DLD1 (cell line): ENCODE data around the gene ALKBH7.

Experiments used
- in situ Hi-C: cut with HindIII; loops from 2 replicates; pipeline ENCODE4 v1.10.0; 2017; ENCODE audit warnings: low sequenced_read_pairs

The ALKBH7 gene

GRCh38 chr19:6362351-6362801, 10.2 kb upstream of the ALKBH7 start:
- in situ Hi-C loops: no loop called here

GRCh38 chr19:6364353-6364752, 8.2 kb upstream of the ALKBH7 start:
- in situ Hi-C loops: no loop called here

DNA sequence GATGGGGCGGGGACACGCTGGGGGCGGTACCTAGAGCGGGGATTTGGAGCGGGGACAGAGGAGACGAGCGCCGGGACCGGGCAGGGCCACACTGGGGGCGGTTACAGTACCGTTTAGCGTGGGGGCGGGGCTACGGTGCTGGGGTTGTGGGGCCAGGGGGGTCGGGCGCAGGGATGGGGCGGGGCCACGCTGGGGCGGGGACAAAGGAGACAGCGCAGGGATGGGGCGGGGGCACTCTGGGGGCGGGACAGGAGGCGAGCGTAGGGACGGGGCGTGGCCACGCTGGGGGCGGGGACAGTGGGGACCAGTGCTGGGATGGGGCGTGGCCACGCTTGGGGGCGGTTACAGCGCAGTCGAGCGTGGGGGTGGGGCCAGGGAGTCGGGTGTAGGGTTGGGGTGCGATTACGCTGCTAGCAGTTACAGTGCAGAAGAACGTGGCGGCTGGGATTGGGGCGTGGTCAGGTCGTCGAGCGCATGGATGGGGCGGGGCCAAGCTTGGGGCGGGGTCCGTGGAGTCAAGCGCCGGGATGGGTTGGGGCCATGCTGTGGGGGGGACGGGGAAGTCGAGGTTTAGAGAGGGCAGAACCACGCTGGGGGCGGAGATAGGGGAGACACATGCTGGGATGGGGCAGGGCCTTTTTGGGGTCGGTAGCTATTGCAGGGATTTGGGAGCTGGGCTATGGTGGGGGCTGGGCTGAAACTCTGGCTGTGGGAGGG, 660 bp downstream of the ALKBH7 start:
- in situ Hi-C loops: no loop called here

GRCh38 chr19:6373813-6374108, 1.2 kb downstream of the ALKBH7 start:
- in situ Hi-C loops: no loop called here

DNA sequence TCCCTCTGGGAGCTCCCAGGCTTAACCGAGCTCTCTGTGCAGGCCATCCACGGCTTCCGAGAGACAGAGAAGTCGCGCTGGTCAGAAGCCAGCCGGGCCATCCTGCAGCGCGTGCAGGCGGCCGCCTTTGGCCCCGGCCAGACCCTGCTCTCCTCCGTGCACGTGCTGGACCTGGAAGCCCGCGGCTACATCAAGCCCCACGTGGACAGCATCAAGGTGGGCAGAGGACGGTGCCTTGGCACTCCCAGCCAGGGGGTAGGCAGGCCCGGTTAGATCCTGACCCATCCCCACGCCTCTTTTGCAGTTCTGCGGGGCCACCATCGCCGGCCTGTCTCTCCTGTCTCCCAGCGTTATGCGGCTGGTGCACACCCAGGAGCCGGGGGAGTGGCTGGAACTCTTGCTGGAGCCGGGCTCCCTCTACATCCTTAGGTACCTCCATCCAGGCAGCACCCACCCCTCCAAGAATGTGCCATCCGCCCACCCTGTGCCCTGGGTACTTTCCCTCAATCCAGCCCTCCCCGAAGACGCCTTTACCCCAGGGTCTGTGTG, 1.6 kb downstream of the ALKBH7 start:
- in situ Hi-C loops: no loop called here

DNA sequence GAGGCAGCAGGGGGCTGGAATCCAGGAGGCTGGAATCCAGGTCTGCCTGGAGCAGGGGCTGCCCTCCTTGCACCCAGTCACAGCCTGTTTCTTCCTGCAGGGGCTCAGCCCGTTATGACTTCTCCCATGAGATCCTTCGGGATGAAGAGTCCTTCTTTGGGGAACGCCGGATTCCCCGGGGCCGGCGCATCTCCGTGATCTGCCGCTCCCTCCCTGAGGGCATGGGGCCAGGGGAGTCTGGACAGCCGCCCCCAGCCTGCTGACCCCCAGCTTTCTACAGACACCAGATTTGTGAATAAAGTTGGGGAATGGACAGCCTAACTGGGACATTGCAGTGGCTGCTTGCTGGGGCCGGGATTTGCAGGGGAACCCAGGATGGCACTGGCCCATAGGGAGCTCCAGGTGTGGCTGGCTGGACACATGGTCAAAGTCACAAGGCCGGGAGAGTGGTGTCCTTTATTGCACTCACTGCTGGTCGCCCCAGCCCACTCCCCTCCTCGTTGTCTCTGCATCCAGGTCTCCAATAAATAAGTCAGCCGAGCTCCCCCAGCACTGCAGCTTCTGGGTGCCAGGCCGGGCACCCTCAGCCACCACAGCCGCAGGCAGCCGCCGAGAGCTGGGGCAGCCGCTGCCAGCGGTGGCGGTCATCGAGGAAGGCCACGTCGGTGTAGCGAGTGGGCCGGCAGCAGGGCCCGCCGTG, 2.3 kb downstream of the ALKBH7 start:
- in situ Hi-C loops: no loop called here

GRCh38 chr19:6375411-6376010, 2.9 kb downstream of the ALKBH7 start, which contains the start of gene PSPN:
Gene PSPN (minus strand): TSS chr19:6375933. CDS start chr19:6375849, 84 bp downstream.
- in situ Hi-C loops: no loop called here

DNA sequence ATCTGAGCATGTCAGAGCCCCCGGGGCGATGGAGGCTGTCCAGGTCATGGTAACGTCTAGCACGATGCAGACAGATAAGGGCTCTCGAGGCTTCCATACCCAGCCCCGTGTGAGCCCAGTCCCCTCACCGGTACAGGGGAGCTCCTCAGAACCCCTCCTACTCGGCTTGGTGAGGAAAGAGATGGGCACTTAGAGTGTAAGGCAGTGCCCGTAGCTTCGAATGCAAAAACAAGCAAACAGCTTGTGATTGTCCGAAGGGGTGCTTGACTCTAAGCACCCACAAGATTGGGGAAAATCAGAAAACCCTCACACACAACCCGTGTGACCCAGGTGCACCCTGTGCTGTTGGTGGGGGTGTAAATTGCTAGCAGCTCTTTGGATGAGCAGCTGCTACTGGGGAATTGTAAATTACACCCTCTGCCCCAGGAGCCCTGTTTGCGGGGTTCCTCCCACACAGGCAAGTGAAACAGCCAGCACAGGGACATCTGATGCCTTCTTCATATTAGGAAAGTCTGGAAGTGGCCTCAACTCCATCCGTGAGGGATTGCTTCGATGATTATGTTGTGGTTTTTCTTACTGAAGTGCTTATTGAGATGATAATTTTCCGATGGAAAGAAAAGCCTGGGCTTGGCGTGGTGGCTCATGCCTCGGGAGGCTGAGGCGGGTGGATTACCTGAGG, 4.1 kb downstream of the ALKBH7 start:
- in situ Hi-C loops: no loop called here

DNA sequence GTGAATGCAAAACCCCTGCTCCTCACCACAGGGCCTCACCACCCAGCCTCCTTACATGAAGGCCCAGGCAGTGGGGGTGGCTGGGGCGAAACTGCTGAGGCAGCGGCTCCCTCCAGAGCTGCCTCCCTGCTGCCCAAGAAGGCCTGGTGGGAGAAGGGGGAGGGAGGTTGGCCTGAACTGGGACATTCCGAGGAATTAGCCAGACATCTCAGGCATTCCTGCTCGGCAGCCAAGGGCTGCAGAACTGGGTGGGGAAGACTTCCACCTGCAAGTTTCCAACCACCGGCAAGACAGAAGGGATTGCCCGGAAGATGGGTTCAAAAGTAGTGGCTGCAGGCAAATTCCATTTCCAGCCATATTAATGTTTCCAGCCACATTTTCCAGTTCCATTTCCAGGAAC, 5.4 kb downstream of the ALKBH7 start:
- in situ Hi-C loops: no loop called here

DNA sequence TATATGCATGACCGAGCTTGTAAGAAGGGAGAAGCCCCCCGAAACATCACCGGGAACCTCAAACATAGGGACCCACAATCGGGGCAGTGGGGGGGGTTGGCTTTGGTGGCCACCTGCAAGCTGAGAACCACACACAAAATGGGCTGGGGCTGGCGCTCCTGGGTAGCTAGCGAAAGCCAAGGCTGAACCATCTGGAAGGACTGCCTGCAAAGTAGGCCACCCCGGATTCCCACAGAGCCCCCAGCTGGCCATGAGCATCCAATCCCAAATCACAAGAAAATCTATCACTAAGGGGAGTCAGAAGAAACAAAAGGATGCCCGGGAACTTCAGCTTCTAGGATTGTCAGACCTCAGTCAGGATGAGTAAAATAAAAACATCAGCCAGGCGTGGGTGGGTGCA, 5.9 kb downstream of the ALKBH7 start:
- in situ Hi-C loops: no loop called here

DNA sequence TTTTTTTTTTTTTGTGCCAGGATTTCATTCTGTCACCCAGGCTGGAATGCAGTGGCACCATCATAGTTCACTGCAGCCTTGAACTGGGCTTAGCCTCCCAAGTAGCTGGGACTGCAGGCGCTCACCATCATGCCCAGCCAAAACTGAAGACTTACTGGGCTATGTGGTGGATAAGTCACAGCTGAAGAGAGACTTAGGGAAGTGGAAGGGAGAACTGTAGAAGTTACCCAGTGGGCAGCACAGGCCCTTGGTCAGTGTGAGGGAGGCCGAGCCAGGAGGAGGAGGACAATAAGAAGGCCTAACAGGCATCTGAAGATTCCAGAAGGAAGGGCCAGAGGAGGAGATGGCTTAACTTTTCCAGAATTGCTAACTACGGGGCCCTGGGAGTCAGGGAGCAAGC, 7.2 kb downstream of the ALKBH7 start:
- in situ Hi-C loops: no loop called here

- in situ Hi-C loops: no loop called here
Measured at GRCh38 chr19:6381030-6381750, 8.6 kb downstream of the ALKBH7 start.

DNA sequence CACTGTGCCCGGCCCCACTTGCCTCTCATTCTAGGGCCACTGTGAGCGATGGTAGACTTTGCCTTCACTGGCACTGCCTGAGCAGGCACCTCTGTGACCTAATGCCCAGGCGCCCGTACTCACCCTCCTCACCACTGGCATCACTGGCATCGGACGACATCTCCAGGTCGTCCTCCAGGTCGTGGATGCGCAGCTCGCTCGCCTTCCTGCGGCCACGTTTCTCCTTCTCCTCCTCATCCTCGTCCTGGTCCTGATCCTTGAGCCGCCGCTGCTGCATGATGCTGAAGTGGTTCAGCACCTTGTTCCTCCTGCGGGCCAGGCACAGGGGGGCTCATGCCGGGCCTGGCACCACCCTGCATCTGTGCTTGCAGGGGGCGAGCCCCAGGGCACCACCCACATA, 10.6 kb downstream of the ALKBH7 start:
- in situ Hi-C loops: no loop called here

GRCh38 chr19:6384381-6384780, 11.8 kb downstream of the ALKBH7 start:
- in situ Hi-C loops: no loop called here

DNA sequence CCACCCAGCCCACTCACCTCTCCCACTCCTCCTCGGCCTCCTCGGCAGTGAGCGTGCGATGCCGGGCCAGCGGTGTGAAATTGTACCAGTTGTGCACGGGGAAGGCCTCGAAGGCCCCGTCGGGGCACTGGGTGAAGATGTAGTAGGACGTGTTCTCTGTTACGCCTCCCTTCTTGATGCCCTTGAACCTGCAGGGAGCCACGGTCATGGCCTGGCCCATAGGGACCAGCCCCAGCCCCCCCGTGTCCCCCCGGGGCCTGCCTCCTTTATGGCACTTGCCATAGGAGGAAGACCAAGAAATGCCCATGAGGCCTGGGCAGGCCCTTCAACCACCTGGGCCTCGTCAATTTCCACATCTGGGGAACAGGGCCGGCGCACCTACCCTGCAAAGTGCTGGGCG, 14.8 kb downstream of the ALKBH7 start:
- in situ Hi-C loops: no loop called here

DNA sequence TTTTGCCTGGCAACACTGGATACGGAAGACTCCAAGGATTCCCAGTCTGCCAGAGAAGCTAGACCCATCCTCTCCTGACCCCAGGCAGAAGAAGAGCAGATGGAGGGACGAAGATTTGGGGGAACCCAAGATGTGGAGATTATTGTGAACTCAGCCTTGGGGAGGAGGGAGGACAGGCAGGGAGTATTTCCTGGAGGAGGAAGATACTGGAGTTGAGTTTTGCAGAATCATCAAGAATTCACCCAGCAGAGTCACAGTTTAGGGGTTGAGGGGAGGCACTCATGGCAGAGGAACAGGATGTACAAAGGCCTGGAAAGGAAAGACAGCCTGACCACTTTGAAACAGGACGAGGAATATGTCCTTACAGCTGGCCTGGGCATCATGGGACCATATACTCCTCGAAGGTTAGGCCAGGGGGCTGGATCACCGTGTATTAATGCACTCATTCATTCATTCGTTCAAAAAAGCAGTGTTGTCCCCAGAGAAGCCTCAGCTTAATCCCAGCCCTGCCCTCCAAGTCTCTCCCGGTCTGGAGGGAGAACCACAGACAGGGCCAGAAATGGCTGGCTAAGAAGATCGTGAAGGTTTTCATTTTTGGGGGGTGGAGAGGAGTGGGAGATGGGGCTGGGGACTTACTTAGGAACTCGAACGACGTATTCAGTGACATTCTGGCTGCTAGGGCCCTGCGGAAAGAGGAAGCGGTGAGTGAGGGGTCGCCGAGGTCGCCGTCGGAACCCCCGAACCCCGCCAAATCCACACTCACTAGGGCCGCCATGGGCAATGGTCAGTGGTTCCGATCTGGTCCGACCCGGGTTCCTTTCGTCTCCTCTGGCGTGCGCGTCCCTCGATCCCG, 19.9 kb downstream of the ALKBH7 start:
- in situ Hi-C loops: no loop called here

DNA sequence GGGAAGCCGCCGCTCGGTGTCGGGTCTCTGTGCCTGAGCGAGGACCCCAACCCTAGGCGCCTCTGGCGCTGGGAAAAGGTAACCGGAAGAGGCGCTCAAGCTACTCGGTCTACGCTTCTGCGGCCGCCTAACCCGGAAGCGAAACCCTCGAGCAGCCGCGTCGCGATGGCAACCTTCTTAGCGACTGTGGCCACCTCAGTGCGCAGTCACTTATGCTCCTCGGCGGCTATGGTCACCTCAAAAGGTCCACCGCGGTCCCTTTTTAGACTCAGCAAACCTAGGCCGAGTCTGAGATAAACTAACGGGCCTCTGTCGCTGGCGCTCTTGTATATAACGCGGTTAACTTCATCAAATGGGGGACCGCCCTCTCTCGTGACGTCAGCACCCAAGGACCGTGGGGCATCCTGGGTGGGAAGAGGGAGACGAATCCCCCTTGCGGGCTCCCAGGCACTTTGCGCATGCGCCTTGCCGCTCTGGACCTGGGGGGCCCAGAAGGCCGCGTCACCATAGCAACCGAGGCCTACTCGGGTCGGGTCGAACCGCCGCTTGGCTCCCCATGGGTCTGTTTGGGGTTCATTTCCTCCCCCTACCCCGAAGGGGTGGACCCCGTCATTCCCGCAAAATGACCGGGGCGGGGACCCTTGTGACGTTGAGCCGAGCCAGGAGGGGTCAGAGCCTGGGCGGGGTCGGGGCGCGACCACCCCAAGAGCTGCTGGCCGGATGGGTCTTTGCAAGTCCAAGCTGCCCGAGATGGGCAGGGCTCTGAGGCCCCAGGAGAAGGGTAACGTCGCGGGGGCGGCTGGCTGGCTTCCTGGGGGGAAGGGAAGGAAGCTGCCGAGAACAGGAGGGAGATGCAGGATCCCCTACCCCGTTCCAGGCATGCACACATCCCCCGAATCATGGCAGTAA, 20.7 kb downstream of the ALKBH7 start, which contains the start of gene GTF2F1:
Gene GTF2F1 (minus strand): TSS at position 91 of the 909 bp plus-strand sequence. CDS start 169 bp downstream, outside the sequence.
- in situ Hi-C loops: no loop called here

- in situ Hi-C loops: no loop called here
Measured at GRCh38 chr19:6393983-6394412, 21.4 kb downstream of the ALKBH7 start.

DNA sequence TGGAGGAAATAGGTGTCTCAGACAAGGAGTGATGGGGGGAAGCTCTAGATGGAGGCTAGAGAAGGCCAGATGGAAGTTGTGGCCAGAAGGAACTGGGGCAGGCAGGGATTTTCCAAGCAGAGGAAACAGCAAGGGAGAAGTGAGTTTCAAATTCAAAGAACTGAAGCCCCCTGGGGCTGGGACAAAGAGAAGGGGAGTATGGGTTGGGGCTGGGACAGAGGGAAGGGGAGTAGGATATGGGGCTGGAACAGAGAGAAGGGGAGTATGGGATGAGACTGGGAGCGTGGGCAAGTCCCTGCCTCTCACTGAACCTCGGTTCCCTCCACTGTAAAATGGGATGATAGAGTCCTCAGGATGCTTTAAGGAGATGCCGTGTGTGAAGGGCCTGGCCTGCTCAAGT, 22.2 kb downstream of the ALKBH7 start:
- in situ Hi-C loops: no loop called here
